ENCODE measurements around the gene COPZ1.

The COPZ1 gene

GRCh38 chr12:54394281-54394719, 69.4 kb downstream of the COPZ1 start:
- no peak for DNase-seq (ENCODE audit: low read depth, low spot score)

DNA sequence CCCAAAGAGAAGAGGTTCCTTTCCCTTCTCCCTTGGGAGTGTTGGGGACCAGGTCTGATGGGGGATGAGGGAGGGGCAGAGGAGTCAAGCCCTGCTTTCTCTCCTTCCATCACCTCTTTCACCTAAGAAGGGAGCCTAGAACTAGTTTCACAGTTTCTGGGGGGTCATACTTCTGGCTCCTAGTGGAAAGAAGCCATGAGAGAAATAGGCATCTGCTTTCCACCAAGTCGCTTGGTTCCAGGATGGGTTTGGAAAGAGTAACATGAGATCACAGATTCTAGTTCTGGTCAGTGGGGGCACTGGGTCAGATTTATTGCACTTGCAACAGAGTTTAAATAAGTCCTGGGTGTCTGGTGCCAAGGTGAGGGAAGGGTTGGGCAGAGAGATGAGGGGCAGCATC, 70.1 kb downstream of the COPZ1 start:
- DNase-seq (ENCODE audit: low read depth, low spot score), result no peak

GRCh38 chr12:54395545-54395944, 70.6 kb downstream of the COPZ1 start:
- DNase-seq (ENCODE audit: low read depth, low spot score), result no peak

GRCh38 chr12:54397157-54397556, 72.2 kb downstream of the COPZ1 start:
- DNase-seq (ENCODE audit: low read depth, low spot score), result no peak

- DNase-seq (ENCODE audit: low read depth, low spot score), result no peak
Measured at GRCh38 chr12:54398218-54398617, 73.3 kb downstream of the COPZ1 start.

GRCh38 chr12:54398995-54399793, 74.3 kb downstream of the COPZ1 start:
- DNase-seq (ENCODE audit: low read depth, low spot score), result peak; percentile 73

- no peak for DNase-seq (ENCODE audit: low read depth, low spot score)
Measured at GRCh38 chr12:54401119-54401518, 76.2 kb downstream of the COPZ1 start.

Measured in smooth muscle cell of the brain vasculature (primary cell).